Measurements from ENCODE around the gene PPIB. TPM values are rescaled to one million over a fixed set of nuclear protein-coding genes. Genes with fewer than 3 reads are reported as not detected.

PPIB gene
- total and polyA plus RNA-seq, 10 donors: 250 to 448 (median 296) TPM

DNA sequence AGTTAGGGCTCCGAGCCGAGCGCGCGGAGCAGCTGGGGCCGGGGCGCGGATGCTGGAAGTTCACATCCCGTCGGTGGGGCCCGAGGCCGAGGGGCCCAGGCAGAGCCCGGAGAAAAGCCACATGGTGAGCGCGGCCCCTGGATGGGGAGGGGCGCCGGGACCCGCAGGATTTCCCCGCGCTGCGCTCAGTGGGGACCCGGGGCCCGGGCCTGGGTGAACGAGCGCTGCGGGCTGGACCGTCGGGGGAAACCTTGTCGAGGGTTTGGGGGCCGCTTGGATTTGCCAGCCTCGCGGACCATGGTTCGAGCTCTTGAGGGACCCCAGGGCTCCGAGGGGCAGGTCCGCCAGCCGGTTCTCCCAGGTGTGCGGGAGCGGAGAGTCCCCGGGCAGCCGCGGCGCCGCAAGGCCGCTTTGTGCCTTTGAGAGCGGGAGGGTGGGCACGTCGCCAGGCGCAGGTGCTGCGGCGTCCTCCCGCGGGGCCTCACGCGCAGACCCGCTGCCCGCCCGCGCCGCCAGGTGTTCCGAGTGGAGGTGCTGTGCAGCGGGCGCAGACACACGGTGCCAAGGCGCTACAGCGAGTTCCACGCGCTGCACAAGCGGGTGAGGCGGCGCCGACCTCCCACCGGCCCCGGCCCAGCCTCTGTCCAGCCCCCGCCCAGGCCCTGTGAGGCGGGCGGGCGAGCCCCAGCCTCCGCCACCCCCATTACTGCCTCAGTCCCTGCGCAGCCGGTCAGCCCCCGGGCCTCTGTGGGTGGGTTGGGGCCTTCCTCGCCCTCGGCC, 10.9 kb downstream of the PPIB start, which contains the start of gene SNX22:
Gene SNX22, plus strand, starts transcription at position 5 of the 780 bp plus-strand sequence. Its CDS starts 45 bp downstream, at position 50.
- H3K4me1 ChIP-seq: peaks cover 17 to 61% (median 52%) of the 10 kb centered on the region in 6 donors
- peak within 1 kb of the TSS in 7 of 8 donors; percentile 7 to 85 (median 64) for H3K27ac ChIP-seq
- DNase-seq: peak; percentile 86
- no peaks in the 10 kb centered on the region for H3K9me3 ChIP-seq
- H3K4me3 ChIP-seq: peak within 1 kb of the TSS; percentile 41 to 73 (median 61)
- H3K27me3 ChIP-seq (replicated peaks in 1 of 7): peaks cover 0 to 29% (median 21%) of the 10 kb centered on the region in 7 donors
- 1 to 2% (median 1%) methylated on average over 23 to 83 of the region's 83 CpGs for WGBS, 5 donors
- intact Hi-C loops (cut with DNase I; ENCODE audit: low total_unique reads): no loop called here
- peak in 1 of 3 donors; percentile 36 for TF ChIP-seq POLR2A (IDR thresholded peaks at IDR 0.05)
- TF ChIP-seq, protein P1, sequence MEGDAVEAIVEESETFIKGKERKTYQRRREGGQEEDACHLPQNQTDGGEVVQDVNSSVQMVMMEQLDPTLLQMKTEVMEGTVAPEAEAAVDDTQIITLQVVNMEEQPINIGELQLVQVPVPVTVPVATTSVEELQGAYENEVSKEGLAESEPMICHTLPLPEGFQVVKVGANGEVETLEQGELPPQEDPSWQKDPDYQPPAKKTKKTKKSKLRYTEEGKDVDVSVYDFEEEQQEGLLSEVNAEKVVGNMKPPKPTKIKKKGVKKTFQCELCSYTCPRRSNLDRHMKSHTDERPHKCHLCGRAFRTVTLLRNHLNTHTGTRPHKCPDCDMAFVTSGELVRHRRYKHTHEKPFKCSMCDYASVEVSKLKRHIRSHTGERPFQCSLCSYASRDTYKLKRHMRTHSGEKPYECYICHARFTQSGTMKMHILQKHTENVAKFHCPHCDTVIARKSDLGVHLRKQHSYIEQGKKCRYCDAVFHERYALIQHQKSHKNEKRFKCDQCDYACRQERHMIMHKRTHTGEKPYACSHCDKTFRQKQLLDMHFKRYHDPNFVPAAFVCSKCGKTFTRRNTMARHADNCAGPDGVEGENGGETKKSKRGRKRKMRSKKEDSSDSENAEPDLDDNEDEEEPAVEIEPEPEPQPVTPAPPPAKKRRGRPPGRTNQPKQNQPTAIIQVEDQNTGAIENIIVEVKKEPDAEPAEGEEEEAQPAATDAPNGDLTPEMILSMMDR (IDR thresholded peaks at IDR 0.05 in 8 of 11, conservative IDR thresholded peaks at IDR 0.05 in 3 of 11): no peak
- peak; percentile 49 to 79 (median 76) for TF ChIP-seq POLR2AphosphoS5 (IDR thresholded peaks at IDR 0.05)
- H3K36me3 ChIP-seq: peaks cover 0 to 37% (median 31%) of the 10 kb centered on the region in 6 donors

DNA sequence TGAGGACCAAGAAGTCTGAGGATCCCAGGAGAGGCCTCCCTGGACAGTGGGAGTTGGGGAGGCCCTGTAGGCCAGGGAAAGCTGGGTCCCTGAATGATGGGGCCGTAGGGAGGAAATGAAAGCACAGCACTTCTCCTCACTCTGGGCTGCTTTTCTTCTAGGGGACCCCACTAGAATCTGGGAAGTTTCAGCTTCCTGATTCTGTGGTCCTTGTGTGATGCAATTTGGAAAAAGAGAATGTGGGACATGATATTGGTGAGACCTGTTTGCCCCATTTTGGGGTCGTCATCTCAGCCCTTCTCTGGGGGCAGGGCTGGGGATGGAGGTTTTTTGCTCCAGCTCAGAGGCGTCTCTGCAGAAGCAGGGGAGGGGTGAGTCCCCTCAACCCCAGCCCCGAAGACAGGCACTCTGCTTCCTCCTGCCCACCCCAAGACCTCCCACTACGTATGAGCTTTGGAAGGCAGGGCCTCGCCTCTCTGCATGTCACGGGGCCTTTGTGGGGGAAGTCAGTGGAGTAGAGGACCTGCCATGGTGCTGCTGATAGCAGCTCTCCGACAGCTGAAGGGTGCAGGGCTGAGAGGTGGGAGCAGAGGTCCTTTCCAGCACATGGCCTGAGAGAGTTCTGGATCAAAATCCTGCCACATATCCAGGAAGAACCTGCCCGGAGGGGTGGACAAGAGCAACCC, 12.8 kb downstream of the PPIB start:
- H3K27ac ChIP-seq: peak overlapping the region in 2 of 8 donors; percentile 19 to 28

DNA sequence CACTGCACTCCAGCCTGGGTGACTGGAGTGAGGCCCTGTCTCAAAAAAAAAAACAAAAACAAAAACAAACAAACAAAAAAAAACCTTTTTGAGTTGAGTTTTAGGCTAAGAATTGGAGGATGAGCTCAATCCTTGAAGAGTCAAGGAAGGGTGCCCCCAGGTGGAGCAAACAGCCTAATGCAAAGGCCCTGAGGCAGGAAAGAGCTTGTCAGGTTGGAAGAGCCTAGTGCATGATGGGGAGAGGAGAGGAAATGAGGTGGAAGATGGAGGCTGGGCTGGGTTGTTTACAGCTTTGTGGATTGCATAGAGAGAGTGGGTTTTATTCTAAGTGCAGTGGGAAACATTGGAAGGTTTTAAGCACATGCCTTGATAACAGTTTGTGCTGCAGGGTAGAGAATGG, 13.4 kb downstream of the PPIB start:
- intact Hi-C loops (cut with DNase I; ENCODE audit: low total_unique reads): no loop called here
- Histone ChIP-seq H3K27ac (peak overlapping the region in 2 of 8 donors; percentile 19 to 28), H3K4me3 (no peak overlapping the region), H3K4me1 (peaks cover 17 to 60% (median 50%) of the 10 kb centered on the region in 6 donors), H3K27me3 (replicated peaks in 1 of 7) (peaks cover 0 to 29% (median 21%) of the 10 kb centered on the region in 7 donors), H3K9me3 (no peaks in the 10 kb centered on the region), H3K36me3 (peaks cover 0 to 35% (median 19%) of the 10 kb centered on the region in 6 donors)
- no peak for DNase-seq
- TF ChIP-seq, protein P1 (IDR thresholded peaks at IDR 0.05 in 8 of 11, conservative IDR thresholded peaks at IDR 0.05 in 3 of 11): no peak
- TF ChIP-seq POLR2AphosphoS5 (IDR thresholded peaks at IDR 0.05) (no peak), POLR2A (IDR thresholded peaks at IDR 0.05) (no peak)

More for the DNA sequence above, 12.8 kb downstream of the PPIB start:
- no peak overlapping the region for H3K4me3 ChIP-seq
- 42 to 55% (median 49%) methylated on average over 9 of the region's 9 CpGs for WGBS, 5 donors
- peaks cover 17 to 58% (median 52%) of the 10 kb centered on the region in 6 donors for H3K4me1 ChIP-seq
- TF ChIP-seq POLR2AphosphoS5 (IDR thresholded peaks at IDR 0.05): peak in 1 of 3 donors; percentile 35
- no peak for TF ChIP-seq POLR2A (IDR thresholded peaks at IDR 0.05)
- TF ChIP-seq, protein P1 (IDR thresholded peaks at IDR 0.05 in 8 of 11, conservative IDR thresholded peaks at IDR 0.05 in 3 of 11): no peak
- intact Hi-C loops (cut with DNase I; ENCODE audit: low total_unique reads): no loop called here
- peaks cover 0 to 29% (median 21%) of the 10 kb centered on the region in 7 donors for H3K27me3 ChIP-seq (replicated peaks in 1 of 7)
- peaks cover 0 to 35% (median 22%) of the 10 kb centered on the region in 6 donors for H3K36me3 ChIP-seq
- no peaks in the 10 kb centered on the region for H3K9me3 ChIP-seq
- DNase-seq: no peak

Data from spleen (tissue), 11 donors.